Measurements from ENCODE around the gene FBLIM1. TPM values are rescaled to one million over a fixed set of nuclear protein-coding genes. Genes with fewer than 3 reads are reported as not detected.

Gene FBLIM1
- total RNA-seq, 4 donors from 2014 or later: 50.3 to 502 (median 337) TPM

GRCh38 chr1:15755646-15756040, 3.0 kb upstream of the FBLIM1 start:
- H3K27ac ChIP-seq: peak overlapping the region in 3 of 4 donors; percentile 82 to 95 (median 85)
- peak in 2 of 3 donors; percentile 59 to 64 for DNase-seq
- peaks cover 0 to 41% (median 5%) of the 10 kb centered on the region in 4 donors for H3K4me1 ChIP-seq
- peaks cover 0 to 3% of the 10 kb centered on the region in 2 donors for H3K27me3 ChIP-seq
- peak overlapping the region in 1 of 4 donors; percentile 69 for H3K4me3 ChIP-seq
- no peak for TF ChIP-seq POLR2A (IDR thresholded peaks at IDR 0.05)
- peaks cover 0 to 3% (median 0%) of the 10 kb centered on the region in 3 donors for H3K36me3 ChIP-seq
- no peaks in the 10 kb centered on the region for H3K9me3 ChIP-seq

- H3K9me3 ChIP-seq: no peaks in the 10 kb centered on the region
- peak overlapping the region in 3 of 4 donors; percentile 82 to 95 (median 85) for H3K27ac ChIP-seq
- DNase-seq: peak in 2 of 3 donors; percentile 85 to 88
- H3K36me3 ChIP-seq: peaks cover 0 to 3% (median 0%) of the 10 kb centered on the region in 3 donors
- H3K27me3 ChIP-seq: peaks cover 0 to 3% of the 10 kb centered on the region in 2 donors
- H3K4me1 ChIP-seq: peaks cover 0 to 45% (median 5%) of the 10 kb centered on the region in 4 donors
- peak overlapping the region in 3 of 4 donors; percentile 40 to 71 (median 69) for H3K4me3 ChIP-seq
- TF ChIP-seq POLR2A (IDR thresholded peaks at IDR 0.05): peak; percentile 94 to 98
- no peak for TF ChIP-seq CTCF (IDR thresholded peaks at IDR 0.05)
Observed at GRCh38 chr1:15756143-15757015, 2.2 kb upstream of the FBLIM1 start.

GRCh38 chr1:15757016-15757543, 1.5 kb upstream of the FBLIM1 start:
- TF ChIP-seq CTCF (IDR thresholded peaks at IDR 0.05) (no peak), POLR2A (IDR thresholded peaks at IDR 0.05) (no peak)
- H3K36me3 ChIP-seq: peaks cover 0 to 3% (median 0%) of the 10 kb centered on the region in 3 donors
- H3K4me3 ChIP-seq: peak overlapping the region in 3 of 4 donors; percentile 40 to 71 (median 69)
- H3K27ac ChIP-seq: peak overlapping the region; percentile 46 to 95 (median 84)
- peaks cover 0 to 3% of the 10 kb centered on the region in 2 donors for H3K27me3 ChIP-seq
- H3K4me1 ChIP-seq: peaks cover 0 to 45% (median 5%) of the 10 kb centered on the region in 4 donors
- peak in 1 of 3 donors; percentile 66 for DNase-seq
- no peaks in the 10 kb centered on the region for H3K9me3 ChIP-seq

GRCh38 chr1:15757575-15758342, 836 bp upstream of the FBLIM1 start:
- DNase-seq: peak in 2 of 3 donors; percentile 64 to 69
- Histone ChIP-seq H3K4me3 (peak overlapping the region; percentile 40 to 71 (median 64)), H3K9me3 (no peaks in the 10 kb centered on the region), H3K36me3 (peaks cover 0 to 3% (median 0%) of the 10 kb centered on the region in 3 donors), H3K27me3 (peaks cover 0 to 3% of the 10 kb centered on the region in 2 donors), H3K27ac (peak overlapping the region; percentile 71 to 95 (median 84)), H3K4me1 (peaks cover 0 to 52% (median 5%) of the 10 kb centered on the region in 4 donors)
- no peak for TF ChIP-seq CTCF (IDR thresholded peaks at IDR 0.05)
- peak in 1 of 2 donors; percentile 62 for TF ChIP-seq POLR2A (IDR thresholded peaks at IDR 0.05)

- H3K27ac ChIP-seq: peak overlapping the region; percentile 71 to 95 (median 84)
- peaks cover 2 to 64% (median 7%) of the 10 kb centered on the region in 4 donors for H3K4me1 ChIP-seq
- TF ChIP-seq CTCF (IDR thresholded peaks at IDR 0.05) (no peak), POLR2A (IDR thresholded peaks at IDR 0.05) (no peak)
- no peaks in the 10 kb centered on the region for H3K9me3 ChIP-seq
- no peak for DNase-seq
- peak overlapping the region; percentile 40 to 71 (median 64) for H3K4me3 ChIP-seq
- peaks cover 0 to 3% of the 10 kb centered on the region in 2 donors for H3K27me3 ChIP-seq
- H3K36me3 ChIP-seq: peaks cover 0 to 3% (median 0%) of the 10 kb centered on the region in 3 donors
Observed at GRCh38 chr1:15758953-15759661, 512 bp downstream of the FBLIM1 start.

Data from Peyer's patch (tissue), 4 donors.